ENCODE results near the gene SUSD2. TPM values are rescaled to one million over a fixed set of nuclear protein-coding genes. Genes with fewer than 3 reads are reported as not detected.

Gene SUSD2
- total and polyA plus RNA-seq, 9 donors: 0.40 to 2.6 (median 1.0) TPM

DNA sequence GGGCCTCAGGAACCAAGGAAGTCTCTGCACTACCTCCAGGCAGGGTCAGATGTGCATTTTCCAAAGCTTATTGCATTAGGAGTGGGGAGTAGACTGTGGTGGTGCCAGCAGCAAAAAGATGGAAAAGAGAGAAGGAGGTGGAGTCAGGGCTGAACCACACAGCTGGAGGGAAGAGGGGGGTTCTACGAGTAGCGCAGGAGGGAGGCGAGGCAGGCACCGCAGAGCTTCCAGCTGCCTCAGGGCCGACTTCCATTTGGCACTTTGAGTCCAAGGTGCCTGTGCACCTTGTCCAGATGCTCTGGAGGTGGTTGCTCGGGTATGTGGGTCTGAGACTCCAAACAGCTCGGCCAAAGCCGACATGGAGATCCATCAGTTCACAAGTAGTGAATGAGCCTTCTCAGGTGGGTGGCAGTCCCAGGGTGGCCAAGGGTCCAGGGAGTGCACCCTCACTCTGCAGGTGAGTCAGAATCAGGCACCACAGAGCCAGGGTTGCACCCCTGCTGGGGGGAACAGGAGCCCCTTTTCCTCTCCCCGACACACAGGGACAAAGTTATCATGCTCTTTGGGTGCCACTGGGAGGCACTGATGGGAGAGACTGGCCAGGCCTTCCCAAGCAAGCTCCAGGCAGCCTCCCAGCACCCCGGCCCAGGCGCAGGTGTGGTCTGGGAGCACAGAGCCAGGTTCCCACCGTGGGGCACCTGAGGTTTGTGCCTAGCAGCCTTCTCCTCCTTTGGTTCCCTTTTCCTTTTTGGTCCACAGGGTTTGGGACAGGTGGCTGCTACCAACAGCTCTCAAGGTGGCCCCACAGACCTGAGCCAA lies 33.4 kb downstream of the SUSD2 start:
- Histone ChIP-seq H3K36me3 (ENCODE audit: control insufficient read depth, insufficient read depth, low read length) (peaks cover 4% of the 10 kb centered on the region), H3K4me3 (ENCODE audit: low read length) (no peak overlapping the region), H3K27me3 (ENCODE audit: control insufficient read depth, insufficient read depth, low read length) (no peaks in the 10 kb centered on the region), H3K27ac (ENCODE audit: low read length) (no peak overlapping the region), H3K4me1 (ENCODE audit: control insufficient read depth, insufficient read depth, low read length) (no peaks in the 10 kb centered on the region), H3K9me3 (replicated peaks; ENCODE audit: control insufficient read depth, low read depth, low read length) (no peaks in the 10 kb centered on the region)
- 76% methylated on average over 12 of the region's 12 CpGs for WGBS (ENCODE audit: insufficient coverage)
- DNase-seq: no peak

DNA sequence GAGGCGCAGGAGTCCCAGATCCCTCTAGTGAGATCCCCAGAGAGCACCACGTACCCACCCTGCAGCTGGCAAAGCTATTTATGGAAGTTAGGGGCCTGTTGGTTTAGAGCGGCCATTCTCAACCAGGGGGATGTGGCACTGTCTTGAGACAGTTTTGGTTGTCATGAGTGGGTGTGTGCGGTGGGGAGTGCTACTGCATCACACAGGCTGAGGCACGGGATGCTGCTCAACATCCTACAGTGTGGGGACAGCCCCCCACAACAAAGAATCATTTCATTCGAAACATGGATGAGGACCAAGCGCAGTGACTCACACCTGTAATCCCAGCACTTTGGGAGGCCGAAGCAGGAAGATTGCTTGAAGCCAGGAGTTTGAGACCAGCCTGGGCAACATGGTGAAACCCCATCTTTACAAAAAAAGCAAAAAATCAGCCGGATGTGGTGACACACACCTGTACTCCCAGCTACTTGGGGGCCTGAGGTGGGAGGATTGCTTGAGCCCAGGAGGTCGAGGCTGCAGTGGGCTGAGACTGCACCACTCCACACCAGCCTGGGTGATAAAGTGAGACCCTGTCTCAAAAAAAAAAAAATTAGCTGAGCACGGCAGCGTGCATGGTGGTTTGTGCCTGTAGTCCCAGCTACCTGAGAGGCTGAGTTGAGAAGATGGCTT lies 35.4 kb downstream of the SUSD2 start:
- Histone ChIP-seq H3K36me3 (ENCODE audit: control insufficient read depth, insufficient read depth, low read length) (peaks cover 12% of the 10 kb centered on the region), H3K27ac (ENCODE audit: low read length) (no peak overlapping the region), H3K27me3 (ENCODE audit: control insufficient read depth, insufficient read depth, low read length) (no peaks in the 10 kb centered on the region), H3K4me1 (ENCODE audit: control insufficient read depth, insufficient read depth, low read length) (no peaks in the 10 kb centered on the region), H3K4me3 (ENCODE audit: low read length) (no peak overlapping the region), H3K9me3 (replicated peaks; ENCODE audit: control insufficient read depth, low read depth, low read length) (no peaks in the 10 kb centered on the region)
- WGBS (ENCODE audit: insufficient coverage): 95% methylated on average over 7 of the region's 12 CpGs
- no peak for DNase-seq

DNA sequence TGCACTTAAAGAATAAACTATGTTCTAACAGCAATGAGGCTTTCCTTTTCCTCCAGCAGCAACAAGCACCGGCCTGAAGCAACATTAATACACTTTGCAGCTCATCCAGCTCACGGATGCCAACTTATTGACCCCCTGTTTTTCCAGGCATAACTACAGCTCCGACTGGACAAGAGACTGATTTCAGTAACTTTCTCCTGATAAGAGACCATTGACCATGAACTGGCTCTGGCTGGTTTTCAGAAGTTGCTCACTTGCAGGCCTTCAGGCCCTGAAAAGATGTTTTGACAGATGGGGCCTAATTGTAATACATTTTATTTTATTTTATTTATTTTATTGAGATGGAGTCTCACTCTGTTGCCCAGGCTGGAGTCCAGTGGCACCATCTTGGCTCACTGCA lies 36.1 kb downstream of the SUSD2 start:
- Histone ChIP-seq H3K36me3 (ENCODE audit: control insufficient read depth, insufficient read depth, low read length) (peaks cover 12% of the 10 kb centered on the region), H3K9me3 (replicated peaks; ENCODE audit: control insufficient read depth, low read depth, low read length) (no peaks in the 10 kb centered on the region), H3K4me1 (ENCODE audit: control insufficient read depth, insufficient read depth, low read length) (no peaks in the 10 kb centered on the region), H3K27me3 (ENCODE audit: control insufficient read depth, insufficient read depth, low read length) (no peaks in the 10 kb centered on the region), H3K4me3 (ENCODE audit: low read length) (no peak overlapping the region), H3K27ac (ENCODE audit: low read length) (no peak overlapping the region)
- no peak for DNase-seq
- 74% methylated on average over 3 of the region's 3 CpGs for WGBS (ENCODE audit: insufficient coverage)

DNA sequence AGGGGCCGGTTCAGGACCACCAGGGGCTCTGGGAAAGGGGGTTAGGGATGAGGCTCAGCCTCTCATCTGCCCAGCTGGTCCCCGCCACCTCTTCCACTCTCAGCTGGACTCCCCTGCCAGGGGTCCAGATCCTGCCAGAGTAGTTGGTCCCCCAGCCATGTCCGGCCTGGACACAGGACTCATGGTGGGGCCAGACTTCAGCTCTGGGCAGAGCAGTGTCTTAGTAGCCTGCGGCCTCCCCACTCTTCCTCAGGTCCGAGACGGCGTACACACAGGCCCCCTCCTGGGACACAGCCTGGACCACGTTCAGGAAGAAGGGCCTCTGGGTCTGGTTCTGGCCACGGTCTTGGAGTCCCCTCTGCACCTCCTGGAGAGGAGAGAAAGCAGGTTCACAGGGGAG lies 38.5 kb downstream of the SUSD2 start:
- WGBS (ENCODE audit: insufficient coverage): 78% methylated on average over 6 of the region's 9 CpGs
- Histone ChIP-seq H3K4me3 (ENCODE audit: low read length) (no peak overlapping the region), H3K36me3 (ENCODE audit: control insufficient read depth, insufficient read depth, low read length) (peaks cover 14% of the 10 kb centered on the region), H3K27me3 (ENCODE audit: control insufficient read depth, insufficient read depth, low read length) (no peaks in the 10 kb centered on the region), H3K27ac (ENCODE audit: low read length) (no peak overlapping the region), H3K9me3 (replicated peaks; ENCODE audit: control insufficient read depth, low read depth, low read length) (peaks cover 4% of the 10 kb centered on the region), H3K4me1 (ENCODE audit: control insufficient read depth, insufficient read depth, low read length) (no peaks in the 10 kb centered on the region)
- no peak for DNase-seq

DNA sequence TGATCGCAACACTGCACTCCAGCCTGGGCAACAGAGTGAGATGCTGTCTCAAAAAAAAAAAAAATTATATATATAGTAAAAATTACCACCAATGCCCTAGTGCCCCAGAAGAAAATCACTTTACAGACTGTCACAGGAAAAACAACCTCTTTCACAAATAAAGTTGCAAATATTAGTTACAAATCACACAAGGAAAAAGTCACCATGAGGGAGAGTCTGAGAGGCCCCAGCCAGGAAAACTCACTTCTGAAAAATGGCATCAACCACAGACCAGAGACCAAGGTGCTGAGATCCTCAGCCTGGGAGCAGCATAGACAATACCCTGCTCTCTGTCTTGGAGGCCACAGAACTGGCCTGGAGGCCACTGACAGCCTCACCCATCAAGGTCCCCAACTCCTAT lies 43.2 kb downstream of the SUSD2 start:
- no CpG with 5 or more reads among the region's 1 CpG for WGBS (ENCODE audit: insufficient coverage)
- Histone ChIP-seq H3K27ac (ENCODE audit: low read length) (no peak overlapping the region), H3K4me3 (ENCODE audit: low read length) (no peak overlapping the region), H3K36me3 (ENCODE audit: control insufficient read depth, insufficient read depth, low read length) (peaks cover 17% of the 10 kb centered on the region), H3K9me3 (replicated peaks; ENCODE audit: control insufficient read depth, low read depth, low read length) (peaks cover 11% of the 10 kb centered on the region), H3K27me3 (ENCODE audit: control insufficient read depth, insufficient read depth, low read length) (no peaks in the 10 kb centered on the region), H3K4me1 (ENCODE audit: control insufficient read depth, insufficient read depth, low read length) (no peaks in the 10 kb centered on the region)
- DNase-seq: no peak

DNA sequence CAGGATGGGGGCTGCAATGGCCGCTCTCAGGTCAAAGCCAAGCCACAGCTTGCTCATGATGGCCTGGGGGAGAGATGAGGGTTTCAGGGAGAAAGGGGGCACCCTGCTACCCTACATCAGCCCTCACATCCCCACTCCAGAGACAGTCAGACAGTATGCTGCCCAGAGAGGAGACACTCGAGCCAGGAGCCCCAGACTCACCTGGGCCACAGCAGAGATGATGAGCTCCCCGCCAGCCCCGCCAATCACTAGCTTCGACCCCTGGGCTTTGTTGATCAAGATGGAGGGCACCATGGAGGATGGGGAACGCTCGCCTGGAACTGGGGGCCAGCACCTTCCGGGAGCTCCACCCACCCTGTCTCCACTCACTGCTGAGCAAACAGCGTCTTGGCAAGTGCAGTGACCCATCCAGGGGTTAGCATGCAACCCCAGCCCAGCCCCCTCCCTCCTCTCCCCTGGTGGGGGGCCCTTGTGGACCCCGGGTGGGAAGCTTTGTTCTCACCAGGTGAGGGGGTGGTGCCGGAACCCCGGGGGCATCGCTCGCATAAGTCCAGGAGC lies 43.8 kb downstream of the SUSD2 start:
- no peak for DNase-seq
- Histone ChIP-seq H3K9me3 (replicated peaks; ENCODE audit: control insufficient read depth, low read depth, low read length) (peaks cover 11% of the 10 kb centered on the region), H3K4me3 (ENCODE audit: low read length) (no peak overlapping the region), H3K27me3 (ENCODE audit: control insufficient read depth, insufficient read depth, low read length) (no peaks in the 10 kb centered on the region), H3K36me3 (ENCODE audit: control insufficient read depth, insufficient read depth, low read length) (peaks cover 10% of the 10 kb centered on the region), H3K4me1 (ENCODE audit: control insufficient read depth, insufficient read depth, low read length) (no peaks in the 10 kb centered on the region), H3K27ac (ENCODE audit: low read length) (no peak overlapping the region)
- 96% methylated on average over 4 of the region's 14 CpGs for WGBS (ENCODE audit: insufficient coverage)

DNA sequence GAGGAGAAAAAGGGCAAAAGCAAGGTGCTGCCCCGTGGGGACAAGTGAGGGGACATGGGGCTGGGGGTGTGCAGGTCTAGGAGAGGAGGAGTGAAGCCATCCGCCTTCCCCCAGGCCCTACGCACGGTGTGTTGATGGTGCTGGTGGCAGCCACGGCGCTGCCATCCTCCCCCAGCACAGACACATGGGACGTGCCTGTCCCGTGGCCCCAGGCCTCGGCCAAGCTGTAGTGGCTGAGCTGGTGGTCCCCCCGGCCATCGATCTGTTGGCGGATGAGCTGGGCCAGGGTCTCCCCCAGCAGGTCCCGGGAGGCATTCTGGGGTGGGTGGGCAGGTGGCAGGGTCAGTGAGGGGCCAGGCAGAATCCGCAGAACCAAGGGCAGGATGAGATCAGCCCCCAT lies 44.7 kb downstream of the SUSD2 start:
- Histone ChIP-seq H3K4me1 (ENCODE audit: control insufficient read depth, insufficient read depth, low read length) (no peaks in the 10 kb centered on the region), H3K27ac (ENCODE audit: low read length) (no peak overlapping the region), H3K9me3 (replicated peaks; ENCODE audit: control insufficient read depth, low read depth, low read length) (peaks cover 11% of the 10 kb centered on the region), H3K4me3 (ENCODE audit: low read length) (no peak overlapping the region), H3K36me3 (ENCODE audit: control insufficient read depth, insufficient read depth, low read length) (peaks cover 8% of the 10 kb centered on the region), H3K27me3 (ENCODE audit: control insufficient read depth, insufficient read depth, low read length) (no peaks in the 10 kb centered on the region)
- WGBS (ENCODE audit: insufficient coverage): 88% methylated on average over 7 of the region's 14 CpGs
- no peak for DNase-seq

DNA sequence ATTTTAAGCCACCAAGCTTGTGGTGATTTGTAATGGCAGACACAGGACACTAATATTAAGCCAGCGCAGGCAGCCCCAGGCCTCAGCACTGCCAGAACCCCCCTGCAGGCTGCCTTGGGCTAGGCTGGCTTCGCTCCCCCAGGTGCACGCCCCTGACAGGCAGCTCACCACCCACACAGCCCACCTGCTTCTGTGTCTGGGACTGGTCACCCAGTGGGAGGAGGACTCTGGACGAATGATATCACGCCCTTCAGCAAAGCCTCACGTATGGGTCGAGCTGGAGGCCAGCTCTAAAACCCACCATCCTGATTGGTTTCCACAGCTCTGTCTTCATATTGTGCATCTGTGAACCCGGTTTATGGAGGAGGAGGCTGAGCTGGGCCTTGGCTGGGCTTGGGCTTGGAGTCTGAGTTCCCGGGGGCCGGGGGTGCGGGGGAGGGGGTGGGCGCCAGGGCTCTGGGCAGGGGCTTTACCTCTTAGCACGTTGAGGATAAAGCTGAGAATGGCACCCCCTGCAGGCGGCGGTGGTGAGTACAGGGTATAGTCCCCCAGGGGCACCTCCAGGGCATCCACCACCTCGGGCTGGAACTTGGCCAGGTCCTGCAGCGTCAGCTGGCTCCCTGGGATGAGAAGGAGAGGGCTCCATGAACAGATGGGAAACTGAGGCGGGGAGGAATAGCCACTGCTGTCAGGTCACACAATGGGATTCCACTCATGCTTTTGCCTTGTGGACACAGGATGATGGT lies 49.8 kb downstream of the SUSD2 start:
- DNase-seq: no peak
- Histone ChIP-seq H3K36me3 (ENCODE audit: control insufficient read depth, insufficient read depth, low read length) (peaks cover 2% of the 10 kb centered on the region), H3K4me1 (ENCODE audit: control insufficient read depth, insufficient read depth, low read length) (no peaks in the 10 kb centered on the region), H3K4me3 (ENCODE audit: low read length) (no peak overlapping the region), H3K27me3 (ENCODE audit: control insufficient read depth, insufficient read depth, low read length) (no peaks in the 10 kb centered on the region), H3K9me3 (replicated peaks; ENCODE audit: control insufficient read depth, low read depth, low read length) (peaks cover 2% of the 10 kb centered on the region), H3K27ac (ENCODE audit: low read length) (no peak overlapping the region)
- 70% methylated on average over 8 of the region's 18 CpGs for WGBS (ENCODE audit: insufficient coverage)

DNA sequence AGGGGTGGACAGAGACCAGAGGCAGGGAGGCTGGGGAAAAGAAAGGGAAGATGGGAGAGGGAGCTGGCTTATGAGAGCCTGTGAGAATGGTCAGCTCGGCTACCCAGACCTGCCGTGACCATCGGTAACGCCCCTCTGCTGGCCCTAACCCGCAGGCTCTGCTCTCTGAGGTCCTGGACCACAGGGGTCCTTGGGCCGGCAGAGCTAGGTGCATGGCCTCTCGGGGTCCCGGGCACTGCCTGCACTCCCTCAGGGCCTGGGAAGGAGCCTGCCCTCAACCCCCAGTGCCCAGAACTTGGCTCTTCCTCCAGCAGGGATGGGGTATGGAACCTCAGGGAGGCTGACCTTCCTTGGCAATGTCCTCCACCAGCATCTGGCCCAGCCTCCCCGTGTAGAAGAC lies 50.4 kb downstream of the SUSD2 start:
- WGBS (ENCODE audit: insufficient coverage): 89% methylated on average over 9 of the region's 9 CpGs
- H3K4me3 ChIP-seq (ENCODE audit: low read length): no peak overlapping the region
- H3K27ac ChIP-seq (ENCODE audit: low read length): no peak overlapping the region
- H3K4me1 ChIP-seq (ENCODE audit: control insufficient read depth, insufficient read depth, low read length): no peaks in the 10 kb centered on the region
- peaks cover 2% of the 10 kb centered on the region for H3K9me3 ChIP-seq (replicated peaks; ENCODE audit: control insufficient read depth, low read depth, low read length)
- H3K36me3 ChIP-seq (ENCODE audit: control insufficient read depth, insufficient read depth, low read length): no peaks in the 10 kb centered on the region
- no peak for DNase-seq
- no peaks in the 10 kb centered on the region for H3K27me3 ChIP-seq (ENCODE audit: control insufficient read depth, insufficient read depth, low read length)

DNA sequence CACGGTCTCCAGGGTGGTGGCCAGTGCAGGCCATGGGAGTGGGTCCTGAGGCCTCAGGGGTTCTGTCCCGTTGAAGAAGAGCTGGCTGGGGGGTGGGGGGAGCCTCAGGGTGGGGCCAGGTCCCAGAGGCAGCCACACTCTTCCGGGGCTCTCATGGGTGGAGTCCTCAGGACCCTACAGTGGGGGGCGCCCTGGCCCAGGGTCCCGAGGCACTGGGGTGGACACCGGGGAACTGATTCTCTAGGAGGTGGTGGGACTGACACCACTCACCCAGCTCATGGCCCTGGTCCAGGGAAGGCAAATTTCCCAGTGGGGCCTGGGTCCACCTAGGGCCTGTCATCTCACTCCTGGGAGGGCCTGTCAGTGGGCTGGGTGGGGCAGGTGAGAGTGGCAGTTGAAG lies 50.8 kb downstream of the SUSD2 start:
- 98% methylated on average over 5 of the region's 6 CpGs for WGBS (ENCODE audit: insufficient coverage)
- Histone ChIP-seq H3K36me3 (ENCODE audit: control insufficient read depth, insufficient read depth, low read length) (no peaks in the 10 kb centered on the region), H3K4me3 (ENCODE audit: low read length) (no peak overlapping the region), H3K9me3 (replicated peaks; ENCODE audit: control insufficient read depth, low read depth, low read length) (peaks cover 2% of the 10 kb centered on the region), H3K27me3 (ENCODE audit: control insufficient read depth, insufficient read depth, low read length) (no peaks in the 10 kb centered on the region), H3K4me1 (ENCODE audit: control insufficient read depth, insufficient read depth, low read length) (no peaks in the 10 kb centered on the region), H3K27ac (ENCODE audit: low read length) (no peak overlapping the region)
- DNase-seq: no peak

All from muscle of leg (tissue), 11 donors.